Mucosa of gallbladder (tissue), 1 donor: Measurements from ENCODE around the gene PIK3R2. TPM values are rescaled to one million over a fixed set of nuclear protein-coding genes. Genes with fewer than 3 reads are reported as not detected.
"Not testable (repeated sequence)": the region's sequence is repeated elsewhere in the genome, so short reads cannot be mapped to it uniquely, and the experiment has no call there.

Experiments used
- DNase-seq: peaks from one replicate; pipeline ENCODE4 v3.0.0-alpha.2; 2020; ENCODE audit warnings: low spot score
- total RNA-seq: library from RNA; stranded (reverse); gene quantifications from one replicate; pipeline ENCODE4 v1.2.1, GENCODE V29; 2021
- donor health status: DM: no; HTN: no; CAD: no.

The PIK3R2 gene
- 74.2 TPM for total RNA-seq

- peak; percentile 100 for DNase-seq
These were observed at the start of gene PIK3R2 for GRCh38 chr19:18152817-18153555. Gene PIK3R2 (plus strand): TSS chr19:18153163. CDS start chr19:18155880, 2,717 bp downstream.

- no peak for DNase-seq
These were observed 48.2 kb upstream of the PIK3R2 start for GRCh38 chr19:18104793-18105131.

GRCh38 chr19:18105259-18105658 lies 47.7 kb upstream of the PIK3R2 start:
- DNase-seq = not testable (repeated sequence)

GRCh38 chr19:18107235-18107634 lies 45.7 kb upstream of the PIK3R2 start:
- no peak for DNase-seq

GRCh38 chr19:18108897-18109296 lies 44.1 kb upstream of the PIK3R2 start:
- DNase-seq = no peak

GRCh38 chr19:18109341-18109732 lies 43.6 kb upstream of the PIK3R2 start:
- DNase-seq = no peak

- no peak for DNase-seq
These were observed 43.0 kb upstream of the PIK3R2 start for GRCh38 chr19:18109733-18110608.

- DNase-seq = no peak
These were observed 42.2 kb upstream of the PIK3R2 start for GRCh38 chr19:18110609-18111232.

- peak; percentile 83 for DNase-seq
These were observed 39.9 kb upstream of the PIK3R2 start for GRCh38 chr19:18112989-18113478.

- DNase-seq = no peak
These were observed 39.1 kb upstream of the PIK3R2 start for GRCh38 chr19:18113827-18114226.

GRCh38 chr19:18114483-18114882 lies 38.5 kb upstream of the PIK3R2 start:
- DNase-seq = no peak

- no peak for DNase-seq
These were observed 35.6 kb upstream of the PIK3R2 start for GRCh38 chr19:18117364-18117691.

- DNase-seq = peak; percentile 93
These were observed 35.1 kb upstream of the PIK3R2 start for GRCh38 chr19:18117692-18118378.

GRCh38 chr19:18118420-18119012 lies 34.4 kb upstream of the PIK3R2 start:
- DNase-seq = no peak

GRCh38 chr19:18119013-18119716 lies 33.8 kb upstream of the PIK3R2 start:
- DNase-seq = no peak

- no peak for DNase-seq
These were observed 33.3 kb upstream of the PIK3R2 start for GRCh38 chr19:18119717-18120105.

GRCh38 chr19:18120127-18120526 lies 32.8 kb upstream of the PIK3R2 start:
- no peak for DNase-seq

GRCh38 chr19:18121166-18121565 lies 31.8 kb upstream of the PIK3R2 start:
- no peak for DNase-seq

GRCh38 chr19:18122424-18122823 lies 30.5 kb upstream of the PIK3R2 start:
- DNase-seq = no peak

- DNase-seq = no peak
These were observed 29.8 kb upstream of the PIK3R2 start for GRCh38 chr19:18122860-18123795.
